ENCODE measurements around the gene KRT6C. TPM values are rescaled to one million over a fixed set of nuclear protein-coding genes. Genes with fewer than 3 reads are reported as not detected.

Gene KRT6C
- not detected for total RNA-seq

DNA sequence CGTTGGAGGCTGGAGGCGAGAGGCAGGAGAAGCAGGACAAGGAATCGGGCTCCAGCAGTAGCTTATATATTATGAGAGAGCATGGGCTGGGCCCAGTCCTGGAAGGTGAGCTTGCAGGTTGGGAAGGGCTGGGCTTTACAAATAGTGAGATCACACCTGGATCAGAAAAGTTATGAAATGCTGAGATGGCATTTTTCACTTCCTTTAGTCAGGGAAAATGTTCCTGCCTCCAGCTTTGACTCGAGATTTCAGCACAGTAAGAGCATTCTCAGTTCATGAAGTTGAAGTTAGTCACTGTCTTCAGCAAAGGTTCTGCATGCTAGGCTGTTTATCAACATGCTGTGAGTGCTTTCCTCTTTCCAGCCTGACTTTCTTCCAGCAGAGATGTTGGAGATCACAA, at the start of gene KRT6C:
Gene KRT6C, minus strand, starts transcription at position 38 of the 400 bp plus-strand sequence. CDS start 68 bp downstream, outside the sequence.
- DNase-seq (ENCODE audit: low read depth in 2 of 3, low spot score in 2 of 3) = no peak

DNA sequence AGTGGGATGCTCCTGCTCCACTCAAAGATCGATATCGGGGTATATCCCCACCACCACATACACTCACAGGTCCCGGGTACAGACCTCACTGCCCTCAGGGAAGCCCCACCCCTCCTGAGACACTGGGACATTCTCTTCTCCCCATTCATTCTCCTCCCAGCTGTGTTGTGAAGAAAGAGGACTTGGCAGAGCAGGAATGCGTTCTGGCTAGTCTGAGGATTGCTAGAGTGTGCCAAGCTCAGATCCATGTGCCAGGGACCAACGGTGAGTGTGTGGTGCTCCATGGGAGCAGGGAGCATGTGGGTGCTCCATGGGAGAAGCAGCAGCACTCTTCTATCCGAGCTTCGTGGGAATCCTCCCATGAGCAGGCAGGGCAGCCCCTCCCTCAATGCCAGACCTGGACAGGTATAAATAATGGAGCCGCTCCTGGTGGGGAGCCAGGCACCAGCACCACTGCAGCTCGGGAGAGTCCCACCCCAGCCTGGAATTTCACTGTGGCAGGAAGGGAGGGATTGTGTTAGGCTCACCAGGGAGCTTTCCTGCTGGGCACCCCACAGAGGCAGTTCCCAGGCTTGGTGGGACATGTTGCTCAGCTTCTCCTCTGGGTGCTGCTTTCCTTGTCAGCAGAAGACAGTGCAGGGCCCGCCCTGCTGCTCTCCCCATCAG, 48.9 kb upstream of the KRT6C start:
- DNase-seq (ENCODE audit: low read depth in 2 of 3, low spot score in 2 of 3) = no peak

DNA sequence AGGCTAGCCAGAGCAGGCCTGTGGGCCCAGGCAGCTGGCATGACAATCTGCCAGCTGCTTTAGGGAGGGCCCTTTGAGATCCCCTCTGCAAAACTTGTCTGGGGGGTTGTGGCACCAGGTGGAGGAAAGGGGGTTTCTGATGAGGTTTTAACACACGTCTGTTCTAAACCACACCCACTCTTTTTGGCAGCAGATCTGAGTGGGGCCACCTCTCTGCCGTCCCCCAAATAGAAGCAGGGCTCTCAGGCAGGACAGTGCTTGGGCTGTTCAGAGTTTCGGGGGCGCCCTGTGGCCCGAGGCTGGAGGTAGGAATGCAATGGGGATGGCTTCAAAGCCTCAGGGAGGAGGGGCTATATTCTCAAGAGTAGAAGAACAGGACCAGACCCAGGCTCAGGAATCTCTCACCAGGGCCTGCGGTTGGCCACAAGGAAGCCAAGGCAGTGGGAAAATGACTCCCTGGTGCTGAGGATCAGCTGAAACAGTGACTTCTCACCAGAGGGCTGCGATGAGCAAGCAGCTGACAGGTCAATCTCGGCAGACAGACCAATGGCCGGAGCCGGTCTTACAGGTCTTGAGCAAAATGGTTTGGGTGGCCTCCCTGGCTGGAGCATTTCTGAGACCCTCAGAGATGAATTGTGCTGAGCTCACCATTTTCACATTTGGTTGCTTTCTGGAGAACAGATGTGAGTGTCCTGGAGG, 48.1 kb upstream of the KRT6C start:
- DNase-seq (ENCODE audit: low read depth in 2 of 3, low spot score in 2 of 3) = no peak

DNA sequence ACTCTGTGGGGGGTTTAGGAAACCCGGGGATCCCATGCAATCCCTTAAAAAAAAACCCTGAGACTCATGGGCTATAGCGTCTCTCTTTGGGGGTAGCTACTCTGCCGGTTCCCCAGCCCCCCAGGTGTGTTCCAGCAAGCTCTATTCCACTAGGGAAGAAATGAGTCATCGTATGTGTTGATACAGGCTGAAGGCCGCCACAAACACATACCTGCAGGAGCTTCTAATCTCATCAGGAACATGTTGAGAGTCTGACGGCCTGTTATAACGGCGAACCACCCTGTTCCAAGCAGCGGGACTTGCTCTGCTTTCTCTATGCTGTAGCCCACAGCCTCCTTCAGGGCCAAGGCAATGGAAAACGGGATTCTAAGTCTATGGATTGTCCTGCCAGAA, 47.6 kb upstream of the KRT6C start:
- no peak for DNase-seq (ENCODE audit: low read depth in 2 of 3, low spot score in 2 of 3)

DNA sequence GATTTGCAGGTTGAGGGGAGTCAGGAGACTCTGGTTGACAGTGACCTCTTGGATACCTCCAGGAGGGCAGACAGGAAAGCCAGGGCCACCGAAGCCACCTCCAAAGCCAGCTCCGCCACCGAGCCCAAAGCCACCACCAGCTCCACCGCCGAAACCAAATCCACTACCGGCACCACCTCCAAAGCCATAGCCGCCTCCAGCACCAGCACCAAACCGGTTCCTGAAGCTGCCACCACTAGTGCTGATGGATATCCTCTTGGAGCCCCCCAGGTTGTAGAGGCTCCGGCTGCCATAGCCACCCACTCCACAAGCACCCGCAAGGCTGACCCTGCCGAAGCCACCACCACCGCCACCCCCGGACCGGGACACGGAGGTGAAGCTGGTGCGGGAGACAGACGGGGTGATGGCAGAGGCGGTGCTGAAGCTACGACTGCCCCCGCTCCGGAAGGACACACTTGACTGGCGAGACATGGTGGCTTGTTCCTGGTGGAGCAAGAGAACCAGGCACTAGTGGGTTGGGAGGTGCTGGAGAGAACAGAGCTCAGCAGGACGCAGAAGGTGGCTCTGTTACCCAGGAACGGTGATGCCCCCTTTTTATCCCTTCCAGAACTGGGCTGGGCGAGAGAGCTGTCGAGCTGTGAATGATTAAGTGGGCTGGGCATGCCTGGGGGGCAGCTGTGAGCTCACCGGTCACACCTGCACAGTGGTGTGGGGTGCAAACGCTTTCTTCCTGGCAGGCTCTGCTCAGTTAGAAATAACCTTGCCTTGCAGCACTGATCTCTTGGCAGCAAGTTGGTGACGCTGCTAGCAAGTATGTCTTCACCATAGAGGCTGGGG, 46.4 kb upstream of the KRT6C start, which contains the start of gene KRT5:
Gene KRT5, minus strand, starts transcription at position 569 of the 837 bp plus-strand sequence. Its CDS starts 98 bp downstream, at position 471.
- no peak for DNase-seq (ENCODE audit: low read depth in 2 of 3, low spot score in 2 of 3)

DNA sequence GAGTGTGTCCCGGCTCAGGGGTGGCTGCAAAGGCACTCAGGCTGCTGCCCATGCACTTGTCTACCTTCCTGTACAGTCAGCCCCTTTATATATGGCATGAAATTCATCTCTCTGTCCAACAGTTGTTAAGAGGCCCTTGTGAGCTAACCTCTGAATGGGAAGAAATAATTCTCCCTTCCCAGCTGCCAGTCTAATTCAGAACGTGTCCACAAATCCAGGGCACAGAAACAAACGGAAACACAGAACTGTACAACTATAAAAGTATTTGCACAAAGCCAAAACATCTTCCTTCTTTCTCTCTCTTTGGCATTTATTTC, 45.7 kb upstream of the KRT6C start:
- no peak for DNase-seq (ENCODE audit: low read depth in 2 of 3, low spot score in 2 of 3)

DNA sequence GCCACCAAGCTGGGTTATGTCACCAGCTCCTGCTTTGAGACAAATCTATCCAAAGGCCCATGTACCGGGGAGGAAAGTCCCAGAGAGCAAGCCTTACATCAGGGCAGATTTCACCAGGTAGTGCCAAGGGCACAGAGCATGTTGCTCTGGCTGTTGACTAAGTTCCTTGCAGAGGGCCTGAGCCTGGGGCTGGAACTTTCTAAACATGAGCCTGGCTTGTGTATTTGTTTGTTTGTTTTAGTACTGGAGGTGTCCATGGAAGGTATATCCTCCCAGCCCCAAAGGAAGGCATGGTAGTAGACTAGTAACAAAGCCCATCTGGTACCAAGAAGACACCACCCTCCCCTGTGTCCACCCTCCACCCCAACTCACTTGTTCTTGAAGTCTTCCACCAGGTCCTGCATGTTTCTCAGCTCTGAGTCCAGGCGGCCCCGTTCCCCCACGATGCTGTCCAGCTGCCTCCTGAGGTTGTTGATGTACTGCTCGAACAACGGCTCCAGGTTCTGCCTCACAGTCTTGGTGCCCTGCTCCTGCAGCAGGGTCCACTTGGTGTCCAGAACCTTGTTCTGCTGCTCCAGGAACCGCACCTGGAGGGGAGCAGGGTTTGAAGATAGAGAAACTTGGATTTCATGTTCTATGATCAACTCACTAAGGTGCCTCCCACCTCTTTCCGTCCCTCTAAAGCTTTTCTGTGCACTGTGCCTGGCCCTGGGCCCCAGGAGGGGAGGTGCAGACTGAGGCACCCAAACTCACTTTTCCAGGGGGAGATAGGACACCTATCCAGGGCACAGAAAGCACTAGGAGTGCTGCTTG, 45.2 kb upstream of the KRT6C start:
- no peak for DNase-seq (ENCODE audit: low read depth in 2 of 3, low spot score in 2 of 3)

DNA sequence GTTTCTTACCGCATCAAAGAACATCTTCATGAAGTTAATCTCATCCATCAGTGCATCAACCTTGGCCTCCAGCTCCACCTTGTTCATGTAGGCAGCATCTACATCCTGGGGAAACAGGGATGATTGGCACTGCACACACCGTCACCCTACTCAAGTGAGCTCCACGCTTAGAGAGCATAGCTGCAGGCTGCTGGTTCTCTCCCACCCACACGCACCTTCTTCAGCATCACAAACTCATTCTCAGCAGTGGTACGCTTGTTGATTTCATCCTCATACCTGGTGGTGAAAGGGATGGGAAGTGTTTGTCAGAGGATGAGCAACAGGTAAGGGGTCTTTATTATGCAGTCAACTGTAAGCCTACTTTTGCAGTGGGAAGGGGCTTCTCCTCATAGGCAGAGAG, 44.3 kb upstream of the KRT6C start:
- DNase-seq (ENCODE audit: low read depth in 2 of 3, low spot score in 2 of 3) = no peak

DNA sequence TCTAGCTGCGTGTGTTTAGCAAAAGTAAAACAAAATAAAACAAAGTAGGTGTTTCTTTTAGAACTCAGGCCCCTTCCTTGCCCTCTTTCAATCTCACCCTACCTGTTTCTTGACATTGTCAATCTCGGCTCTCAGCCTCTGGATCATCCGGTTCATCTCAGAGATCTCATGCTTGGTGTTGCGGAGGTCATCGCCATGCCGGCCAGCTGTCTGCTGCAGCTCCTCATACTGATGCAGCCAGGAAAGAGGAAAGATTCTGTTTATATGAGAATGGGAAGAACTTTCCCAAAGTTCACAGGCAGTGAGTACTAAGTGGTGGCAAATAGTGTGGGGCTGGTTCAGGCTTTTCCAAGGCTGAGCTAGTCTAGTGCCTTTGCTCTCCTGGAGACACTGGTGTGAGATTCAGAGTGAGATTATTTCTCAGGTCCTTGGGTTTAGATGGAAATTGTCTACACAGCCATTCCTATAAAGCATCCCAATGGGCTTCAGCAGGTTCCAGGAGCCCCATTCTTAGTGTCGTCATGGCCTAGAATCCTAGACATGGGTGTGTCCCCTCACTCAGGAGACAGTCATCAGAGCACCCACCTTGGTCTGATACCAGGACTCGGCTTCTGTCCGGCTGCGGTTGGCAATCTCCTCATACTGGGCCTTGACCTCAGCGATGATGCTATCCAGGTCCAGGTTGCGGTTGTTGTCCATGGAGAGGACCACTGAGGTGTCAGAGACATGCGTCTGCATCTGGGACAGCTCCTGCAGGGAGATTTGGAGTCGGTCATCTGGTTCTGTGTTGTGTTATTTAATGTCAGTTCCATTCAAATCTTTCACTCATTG, 43.6 kb upstream of the KRT6C start:
- no peak for DNase-seq (ENCODE audit: low read depth in 2 of 3, low spot score in 2 of 3)

DNA sequence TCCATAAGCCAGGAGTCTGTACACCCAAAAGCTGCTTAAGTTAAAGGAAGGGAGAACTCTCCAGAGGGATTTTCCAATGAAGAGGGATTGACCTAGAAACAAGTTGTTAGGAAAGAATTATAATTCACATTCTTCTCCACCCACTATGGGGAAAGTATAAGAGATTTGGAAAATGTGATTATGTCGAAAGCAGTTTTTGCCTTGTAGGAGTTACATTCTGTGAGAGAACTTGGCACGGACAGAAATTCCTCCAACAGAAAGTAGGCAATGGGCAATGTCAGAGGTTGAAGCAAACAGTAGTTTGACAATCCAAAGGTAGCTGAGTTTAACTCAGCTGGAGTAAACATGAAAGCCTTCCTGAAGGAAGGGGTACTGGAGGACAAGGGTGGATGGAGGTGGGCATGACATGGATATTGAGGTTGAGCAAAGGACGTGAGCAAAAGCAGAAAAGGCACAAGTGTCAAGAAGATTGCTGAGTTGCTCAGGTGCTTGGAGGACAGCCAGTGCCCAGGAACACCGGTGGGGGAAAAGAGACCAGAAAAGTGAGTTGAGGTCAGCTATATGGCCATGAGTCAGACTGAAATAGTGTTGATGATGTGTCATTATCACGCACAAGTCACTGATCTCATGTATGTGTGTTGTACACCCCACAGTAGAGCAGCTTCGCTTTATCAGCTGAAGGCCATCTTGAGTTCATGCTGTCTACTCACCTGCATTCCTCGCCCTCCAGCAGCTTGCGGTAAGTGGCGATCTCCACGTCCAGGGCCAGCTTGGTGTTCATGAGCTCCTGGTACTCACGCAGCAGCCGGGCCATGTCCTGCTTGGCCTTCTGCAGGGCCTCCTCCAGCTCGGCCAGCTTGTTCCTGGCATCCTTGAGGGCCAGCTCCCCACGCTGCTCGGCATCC, 42.6 kb upstream of the KRT6C start:
- DNase-seq (ENCODE audit: low read depth in 2 of 3, low spot score in 2 of 3) = no peak

DNA sequence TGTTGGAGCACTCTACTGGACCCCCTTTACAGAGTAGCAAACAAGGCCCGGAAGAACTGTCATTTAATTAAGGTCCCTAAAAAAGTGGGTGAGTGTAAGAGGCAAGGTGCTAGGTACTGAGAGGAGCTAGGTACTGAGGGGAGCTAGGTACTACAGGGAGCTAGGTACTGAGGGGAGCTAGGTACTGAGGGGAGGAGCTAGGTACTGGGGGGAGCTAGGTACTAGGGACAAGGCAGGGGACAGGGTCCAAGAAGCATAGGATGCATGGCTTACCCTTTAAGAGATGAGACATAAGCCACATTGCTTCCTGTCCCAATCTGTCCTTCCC, 41.7 kb upstream of the KRT6C start:
- no peak for DNase-seq (ENCODE audit: low read depth in 2 of 3, low spot score in 2 of 3)

DNA sequence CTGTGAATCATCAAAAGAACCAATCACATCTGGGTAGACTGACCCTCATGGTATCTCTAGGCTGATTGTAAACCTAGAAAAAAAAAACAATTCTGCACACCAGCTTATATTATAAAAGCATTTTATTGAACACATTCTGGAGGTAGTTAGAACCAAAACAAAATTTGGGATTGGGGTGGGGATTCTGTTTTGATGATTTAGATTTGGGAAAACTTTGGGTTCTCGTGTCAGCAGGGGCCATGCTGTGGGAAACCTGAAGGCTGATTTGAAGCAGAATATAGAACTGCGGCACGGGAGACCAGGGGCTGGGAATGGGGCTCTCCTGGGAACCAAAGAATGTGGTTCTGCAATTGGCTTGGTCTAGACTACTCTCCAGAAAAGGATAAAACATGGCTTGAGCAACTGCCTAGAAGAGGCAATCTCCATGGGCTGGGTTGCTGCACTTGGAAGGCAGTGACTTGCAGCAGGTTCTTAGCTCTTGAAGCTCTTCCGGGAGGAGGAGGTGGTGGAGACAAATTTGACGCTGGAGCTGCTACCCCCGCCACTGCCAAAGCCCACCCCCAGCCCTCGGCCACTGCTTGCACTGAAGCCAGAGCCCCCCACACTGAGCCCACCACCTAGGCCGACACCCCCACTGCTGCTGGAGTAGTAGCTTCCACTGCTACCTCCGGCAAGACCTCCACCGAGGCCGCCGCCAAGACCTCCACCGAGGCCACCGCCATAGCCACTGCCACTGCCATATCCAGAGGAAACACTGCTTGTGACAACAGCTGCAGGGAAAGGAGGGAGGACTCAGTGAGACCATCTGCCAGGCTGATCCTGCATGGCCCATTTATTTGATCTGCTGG, 41.1 kb upstream of the KRT6C start:
- DNase-seq (ENCODE audit: low read depth in 2 of 3, low spot score in 2 of 3) = no peak

DNA sequence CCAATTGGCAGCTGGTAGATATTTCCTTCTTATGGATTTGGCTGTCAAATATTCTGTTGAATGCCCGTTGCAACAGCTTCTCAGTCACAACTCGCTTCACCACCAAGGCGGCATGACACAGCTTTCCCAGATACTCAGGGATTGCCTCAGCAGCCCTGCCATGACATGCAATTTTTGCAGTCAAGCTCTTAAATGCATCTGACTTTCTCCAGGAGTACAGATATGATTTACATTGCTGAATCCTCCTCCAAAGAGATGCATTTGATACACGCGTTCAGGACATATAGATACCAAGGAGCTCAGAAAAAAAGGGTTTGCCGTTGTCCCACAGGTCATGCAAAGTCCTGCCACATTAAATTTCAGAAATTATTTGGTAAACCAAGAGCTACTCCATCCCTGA, 40.1 kb upstream of the KRT6C start:
- no peak for DNase-seq (ENCODE audit: low read depth in 2 of 3, low spot score in 2 of 3)

DNA sequence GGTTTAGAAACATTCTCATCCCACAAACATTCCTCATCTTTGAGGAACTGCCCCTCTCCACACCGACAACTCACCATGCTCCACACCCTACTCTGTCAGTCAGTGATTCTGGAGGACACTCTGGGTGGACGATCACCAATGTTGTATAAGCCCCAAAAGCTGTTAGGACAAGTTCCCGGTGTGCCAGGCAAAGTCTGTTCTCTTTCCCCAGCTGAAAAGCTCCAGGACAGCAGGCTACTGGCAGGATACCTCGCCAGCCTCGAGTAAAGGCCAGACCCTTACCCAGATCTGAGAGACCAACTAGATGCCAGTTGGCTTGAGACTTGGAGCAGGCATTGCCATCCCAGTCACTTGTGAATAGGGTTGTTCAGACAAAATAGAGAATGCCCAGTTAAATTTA, 34.6 kb upstream of the KRT6C start:
- DNase-seq (ENCODE audit: low read depth in 2 of 3, low spot score in 2 of 3) = no peak

DNA sequence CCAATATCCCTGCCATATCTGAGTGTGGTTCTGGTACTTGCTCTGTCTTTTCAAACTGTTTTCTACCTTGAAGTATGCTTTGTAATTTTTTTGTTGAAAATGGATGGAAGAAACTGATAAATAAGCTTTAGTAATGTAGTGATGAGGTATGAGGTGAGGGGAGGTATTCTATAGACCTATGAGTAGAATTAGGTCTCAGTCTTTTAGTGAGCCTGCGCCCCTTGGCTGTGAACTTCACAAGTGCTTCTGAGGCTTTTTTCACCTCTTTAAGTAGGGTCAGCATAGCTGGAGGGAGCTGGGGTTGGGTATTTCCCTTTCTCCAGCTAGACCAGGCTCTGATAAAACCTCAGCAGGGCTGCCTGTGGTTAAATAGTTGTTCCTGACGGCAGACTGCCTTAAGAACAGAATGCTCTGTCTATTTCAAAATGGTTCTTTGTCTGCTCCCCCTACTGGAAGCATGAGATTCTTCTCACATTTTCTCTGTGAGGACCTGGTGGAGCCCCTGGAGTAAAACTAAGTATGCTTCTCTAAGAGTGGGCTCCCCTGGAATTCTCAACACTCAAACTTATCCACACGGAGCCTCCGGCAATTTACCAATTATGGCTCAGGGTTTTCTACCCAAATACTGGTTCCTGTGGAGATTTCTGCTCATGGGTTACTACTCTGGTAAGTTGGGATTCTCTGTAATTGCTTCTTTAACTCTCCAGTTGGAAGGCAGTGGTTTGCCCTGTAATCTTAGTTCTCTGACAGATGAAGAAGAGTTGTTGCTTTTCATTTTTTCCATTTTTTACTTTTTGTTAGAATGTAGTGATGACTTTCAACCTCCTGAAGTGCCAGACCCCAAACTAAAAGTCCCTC, 33.5 kb upstream of the KRT6C start:
- peak in 2 of 3 donors; percentile 65 to 82 for DNase-seq (ENCODE audit: low read depth in 2 of 3, low spot score in 2 of 3)

DNA sequence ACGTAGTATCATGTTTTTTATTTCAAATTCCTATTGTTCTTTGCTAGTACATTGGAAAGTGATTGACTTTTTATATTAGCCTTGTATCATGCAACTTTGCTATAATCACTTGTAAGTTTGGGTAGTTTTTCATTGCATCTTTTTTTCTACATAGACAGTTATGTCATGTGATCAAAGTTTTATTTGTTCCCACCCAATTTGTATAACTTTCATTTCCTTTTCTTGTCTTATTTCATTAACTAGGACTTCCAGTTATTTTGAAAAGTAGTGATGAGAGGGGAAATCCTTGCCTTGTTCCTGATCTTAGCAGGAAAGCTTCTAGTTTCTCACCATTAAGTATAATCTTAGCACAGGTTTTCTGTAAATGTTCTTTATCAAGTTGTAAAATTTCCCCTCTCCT, 29.3 kb upstream of the KRT6C start:
- DNase-seq (ENCODE audit: low read depth in 2 of 3, low spot score in 2 of 3) = no peak

DNA sequence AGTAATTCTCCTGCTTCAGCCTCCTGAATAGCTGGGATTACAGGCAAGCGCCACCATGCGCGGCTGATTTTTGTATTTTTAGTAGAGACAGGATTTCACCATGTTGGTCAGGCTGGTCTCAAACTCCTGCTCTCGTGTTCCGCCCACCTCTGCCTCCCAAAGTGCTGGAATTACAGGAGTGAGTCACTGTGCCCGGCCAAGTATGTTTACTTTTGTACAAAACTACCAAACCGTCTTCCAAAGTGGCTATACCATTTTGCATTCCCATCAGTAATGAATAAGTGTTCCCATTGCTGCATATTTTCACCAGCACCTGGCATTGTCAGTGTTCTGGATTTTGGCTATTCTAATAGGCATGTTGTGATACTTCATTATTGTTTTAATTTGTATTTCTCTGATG, 27.9 kb upstream of the KRT6C start:
- no peak for DNase-seq (ENCODE audit: low read depth in 2 of 3, low spot score in 2 of 3)

Measured in hematopoietic multipotent progenitor cell (in vitro differentiated cells).